Activated CD4-positive, alpha-beta T cell treated with anti-CD3 and anti-CD28 coated beads, Interleukin-2, amount 50 U/mL, for 4 hours (primary cell): ENCODE data around the gene BBX.

Experiments
- DNase-seq, 2 experiments: peaks; one replicate each; pipeline ENCODE4 v3.0.0-alpha.2; 2020

BBX gene

GRCh38 chr3:107604057-107604822 lies 81.5 kb downstream of the BBX start:
- DNase-seq, result no peak

GRCh38 chr3:107611775-107612469 lies 89.2 kb downstream of the BBX start:
- no peak for DNase-seq

- no peak for DNase-seq
Measured at GRCh38 chr3:107612664-107613084, 89.9 kb downstream of the BBX start.

DNA sequence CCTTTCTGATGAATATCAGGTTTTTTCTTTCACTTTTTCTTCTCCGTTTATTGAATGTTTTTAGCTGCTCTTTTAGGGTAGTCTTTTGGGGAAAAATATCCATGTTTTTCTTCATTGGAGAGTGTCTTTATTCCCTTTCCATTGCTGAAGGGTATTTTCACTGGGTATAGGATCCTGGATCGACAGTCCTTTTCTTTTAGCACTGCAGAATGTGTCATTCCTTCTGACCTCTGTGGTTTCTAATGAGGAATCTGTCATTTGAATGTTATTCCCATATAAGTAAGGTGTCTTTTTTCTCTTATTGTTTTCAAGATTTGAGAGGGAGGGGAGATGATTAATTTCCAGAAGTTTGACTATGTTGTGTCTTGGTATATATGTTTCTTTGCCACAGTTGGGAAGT lies 96.8 kb downstream of the BBX start:
- DNase-seq, result no peak

- DNase-seq, result no peak
Measured at GRCh38 chr3:107620534-107620933, 97.8 kb downstream of the BBX start.

- no peak for DNase-seq
Measured at GRCh38 chr3:107621465-107621864, 98.7 kb downstream of the BBX start.

DNA sequence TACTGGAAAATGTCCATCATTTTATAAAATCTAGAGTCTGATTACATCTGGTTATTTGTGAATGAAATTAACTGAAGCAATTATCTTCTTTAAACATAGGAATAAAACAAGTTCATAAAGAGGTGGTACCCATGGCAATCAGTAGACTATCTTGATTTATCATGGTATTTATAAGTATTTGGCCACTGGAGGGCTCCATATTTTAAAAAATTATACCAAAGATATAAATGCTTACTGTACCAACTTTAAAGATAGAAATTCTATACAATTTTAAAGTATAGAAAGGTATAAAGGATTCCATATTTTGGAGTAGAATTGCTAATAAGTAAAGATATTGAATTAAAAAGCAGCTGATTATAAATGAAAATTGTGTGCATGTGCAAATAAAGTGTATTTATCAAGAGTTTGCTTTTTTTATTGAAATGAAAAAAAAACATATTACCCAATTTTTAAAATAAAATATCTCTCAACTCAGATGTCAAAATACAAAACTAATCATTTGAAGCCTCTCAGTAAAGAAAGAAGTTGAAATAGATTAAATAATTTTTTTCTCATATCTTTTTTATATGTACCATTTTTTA lies 105.3 kb downstream of the BBX start:
- DNase-seq, result no peak

GRCh38 chr3:107629566-107629965 lies 106.8 kb downstream of the BBX start:
- no peak for DNase-seq

DNA sequence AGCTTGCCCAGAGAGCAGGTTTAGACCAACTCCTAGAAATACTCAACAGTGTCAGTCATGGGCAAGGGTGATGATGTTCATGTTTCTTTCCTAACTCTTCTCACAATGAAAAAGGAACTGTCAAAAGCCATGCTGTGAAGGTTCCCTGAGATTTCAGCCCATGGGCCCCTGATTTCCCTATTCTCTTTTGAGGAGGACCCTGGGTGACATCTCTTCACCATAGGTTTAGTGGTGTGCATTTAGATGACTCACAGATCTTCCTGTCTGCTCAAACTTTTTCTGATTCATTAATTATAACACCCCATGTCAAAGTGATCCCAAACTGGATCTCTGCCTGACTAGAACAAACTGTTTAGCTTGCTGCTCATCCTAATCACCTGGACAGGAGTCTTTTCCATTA lies 108.0 kb downstream of the BBX start:
- no peak for DNase-seq

- no peak for DNase-seq
Measured at GRCh38 chr3:107632576-107632975, 109.8 kb downstream of the BBX start.

DNA sequence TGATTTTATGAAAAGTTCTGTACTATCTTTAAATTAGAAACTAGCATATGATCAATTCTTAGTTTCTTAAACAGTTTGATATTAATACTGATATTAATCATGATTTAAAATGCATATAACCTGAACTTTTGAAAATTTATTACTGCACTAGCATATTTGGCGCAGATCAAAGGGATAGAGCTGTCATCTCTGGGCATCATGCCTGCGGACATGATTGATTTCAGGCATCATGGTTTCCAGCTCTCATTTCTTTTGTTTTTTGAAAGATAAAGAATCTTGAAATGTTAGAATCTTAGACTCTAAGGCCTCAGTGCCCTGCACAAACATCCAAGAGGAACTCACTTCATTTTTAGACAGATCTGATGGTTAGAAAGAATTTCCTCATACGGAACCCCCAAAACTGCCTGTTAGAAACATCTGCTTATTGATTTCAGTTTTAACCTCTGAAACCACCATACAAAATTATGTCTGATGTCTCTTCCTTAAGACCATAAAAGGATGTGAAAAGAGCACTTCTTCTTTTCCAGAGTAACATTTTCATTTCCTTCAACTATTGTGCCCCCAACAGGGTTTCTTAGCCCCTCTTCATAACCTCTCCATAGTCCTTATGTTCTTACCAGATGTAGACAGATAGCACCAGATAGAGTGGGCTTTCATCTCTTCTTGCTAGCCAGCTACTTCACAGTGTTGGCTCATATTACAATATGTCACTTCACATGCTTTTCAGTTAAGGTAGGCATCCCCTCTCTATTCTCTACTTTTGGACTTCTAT lies 110.8 kb downstream of the BBX start:
- DNase-seq, result no peak

DNA sequence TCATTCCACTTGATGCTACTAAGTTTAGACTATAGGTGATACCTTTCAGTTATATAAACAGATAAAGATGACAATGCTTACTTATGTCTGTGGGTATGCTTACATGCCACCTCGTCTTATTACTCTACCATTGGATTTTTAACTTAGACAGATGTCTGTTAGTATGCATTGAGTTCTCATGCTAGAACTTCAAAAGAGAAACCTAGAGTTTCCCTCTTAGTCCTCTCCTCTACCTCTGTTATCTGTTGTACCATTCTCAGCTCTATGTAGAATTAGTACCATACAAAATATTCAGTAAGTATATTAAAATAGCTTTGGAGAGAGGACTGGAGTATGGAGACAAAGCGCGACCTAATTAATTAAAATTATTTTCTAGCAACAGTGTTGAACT lies 111.3 kb downstream of the BBX start:
- DNase-seq, result no peak

DNA sequence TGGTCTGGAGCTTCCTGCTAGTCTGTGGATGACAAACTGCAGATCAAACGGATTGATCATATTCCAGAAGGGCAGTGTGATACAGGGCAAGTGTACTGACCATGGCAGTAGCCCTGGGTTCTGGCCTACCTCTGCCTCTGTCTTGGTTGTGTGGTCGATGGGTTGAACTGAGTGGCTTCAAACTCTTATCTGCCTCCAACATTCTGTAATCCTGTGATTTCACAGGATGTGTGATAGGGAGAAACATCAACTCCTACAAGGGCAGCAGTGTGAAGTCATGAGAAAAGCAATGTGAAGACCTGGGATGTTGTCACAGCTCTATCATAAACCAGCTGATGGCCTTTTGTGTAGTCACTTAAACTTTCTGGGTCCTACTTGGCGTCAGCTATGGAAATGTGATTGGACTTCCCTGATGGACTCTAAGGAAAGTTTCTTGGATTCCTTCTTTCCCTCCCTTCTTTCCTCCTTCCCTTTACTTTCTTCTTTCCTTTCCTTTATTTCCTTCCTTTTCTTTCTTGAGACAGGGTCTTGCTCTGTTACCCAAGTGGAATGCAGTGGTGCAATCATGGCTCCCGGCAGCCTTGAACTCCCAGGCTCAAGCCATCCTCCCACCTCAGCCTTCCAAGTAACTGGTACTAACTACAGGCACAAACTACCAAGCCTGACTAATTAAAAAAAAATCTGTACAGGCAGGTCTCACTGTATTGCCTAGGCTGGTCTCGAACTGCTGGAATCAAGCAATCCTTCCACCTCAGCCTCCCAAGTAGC lies 114.8 kb downstream of the BBX start:
- DNase-seq, result no peak

GRCh38 chr3:107641572-107642307 lies 119.0 kb downstream of the BBX start:
- DNase-seq, result no peak

DNA sequence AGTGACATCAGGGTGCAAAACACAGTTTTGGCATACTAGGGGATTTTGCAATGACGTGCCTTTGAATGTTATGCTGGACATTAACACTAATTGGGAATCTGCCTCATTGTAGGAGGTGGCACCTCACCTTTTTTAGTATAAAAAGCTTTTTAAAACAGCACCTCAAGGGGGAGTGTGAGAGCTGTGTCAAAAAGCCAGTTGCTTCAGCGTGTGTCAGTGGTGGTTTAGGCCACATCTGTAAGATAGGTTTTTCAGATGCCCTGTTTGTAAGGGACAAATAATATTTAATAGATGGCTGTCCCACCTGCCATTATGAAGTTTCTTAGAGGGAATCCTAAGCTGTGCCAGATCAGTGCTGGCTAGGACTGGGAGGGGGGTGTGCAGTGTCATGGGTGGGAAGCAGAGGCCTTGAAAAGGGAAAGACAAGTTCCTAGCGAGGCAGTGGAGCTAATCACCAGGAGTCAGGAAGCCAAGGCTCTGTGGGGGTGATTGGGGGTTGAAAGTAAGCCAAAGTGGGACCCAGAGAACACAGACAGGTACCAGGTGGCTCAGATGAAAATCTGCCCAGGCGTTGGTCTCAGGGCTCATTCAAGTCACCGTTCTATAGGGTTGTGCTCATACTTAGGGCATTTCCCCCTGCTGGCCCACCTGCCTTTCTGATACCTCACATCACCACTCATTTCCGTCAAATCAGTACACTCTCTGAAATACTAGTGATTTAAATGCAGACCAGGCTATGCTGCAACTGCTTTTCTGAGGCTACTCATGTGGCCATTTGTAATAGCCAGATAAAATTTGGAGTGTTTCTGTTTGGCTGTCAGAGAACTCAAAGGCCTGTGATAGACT lies 120.5 kb downstream of the BBX start:
- DNase-seq, result no peak

DNA sequence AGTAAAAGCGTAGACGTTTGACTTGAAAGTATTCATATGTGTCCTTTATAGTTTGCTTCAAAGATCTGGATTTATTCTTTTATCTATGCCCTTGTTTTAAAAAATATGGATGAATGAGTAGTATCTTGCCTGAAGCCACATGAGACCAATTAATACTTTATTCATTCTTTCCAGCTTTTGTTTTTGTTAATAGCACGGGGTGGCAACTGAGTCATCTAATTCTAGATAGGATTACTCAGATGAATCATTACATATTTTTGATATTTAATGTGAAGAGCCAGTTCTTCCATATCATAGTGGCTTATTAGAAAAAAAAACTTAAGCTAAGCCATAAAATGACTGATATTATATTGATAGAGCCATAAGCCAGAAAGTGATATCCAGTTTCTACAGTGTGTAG lies 121.9 kb downstream of the BBX start:
- DNase-seq, result no peak

DNA sequence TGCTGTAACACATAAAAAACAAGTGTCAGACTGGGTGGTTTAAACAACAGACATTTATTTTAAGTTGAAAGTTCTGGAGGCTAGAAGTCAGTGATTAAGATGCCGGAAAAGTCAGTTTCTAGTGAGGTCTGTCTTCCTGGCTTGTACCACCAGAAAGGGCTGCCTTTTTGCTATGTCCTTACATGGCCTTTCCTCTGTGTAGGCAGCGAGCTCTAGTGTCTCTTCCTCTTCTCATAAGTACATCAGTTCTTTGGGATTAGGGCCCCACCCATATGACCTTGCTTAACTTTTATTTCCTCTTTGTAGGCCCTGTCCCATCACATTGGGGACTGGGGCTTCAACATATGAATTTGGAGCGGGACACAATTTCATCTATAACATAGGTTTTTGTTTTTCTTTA lies 128.0 kb downstream of the BBX start:
- DNase-seq, result no peak

DNA sequence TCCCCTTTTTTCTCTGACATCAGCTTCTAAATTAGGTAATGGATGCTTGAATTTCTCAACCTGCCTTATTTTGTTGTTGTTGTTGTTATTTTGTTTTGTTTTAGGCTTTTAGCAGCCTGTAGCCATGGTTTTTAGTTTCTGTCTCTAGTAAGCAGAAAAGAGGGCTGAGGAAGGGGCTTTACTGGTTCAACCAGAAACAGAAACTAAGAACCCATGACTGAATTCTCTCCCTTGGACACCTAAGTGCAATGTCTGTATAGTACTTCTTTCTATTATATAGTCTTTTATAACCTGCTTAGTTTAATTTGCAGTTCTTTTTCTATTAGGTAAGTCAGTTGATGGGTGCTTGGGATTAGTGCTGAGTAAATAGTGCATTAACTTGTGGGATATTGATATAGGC lies 129.0 kb downstream of the BBX start:
- no peak for DNase-seq

- no peak for DNase-seq
Measured at GRCh38 chr3:107654218-107654617, 131.5 kb downstream of the BBX start.

- no peak for DNase-seq
Measured at GRCh38 chr3:107657971-107658370, 135.2 kb downstream of the BBX start.
